ENCODE data around the gene FCRL1.

The FCRL1 gene

GRCh38 chr1:157819896-157820295 lies at the start of gene FCRL1:
TSS of gene FCRL1 (minus strand) at chr1:157820120. CDS start at chr1:157820037, 83 bp downstream.
- DNase-seq, result no peak

GRCh38 chr1:157868654-157869053 lies 48.7 kb upstream of the FCRL1 start:
- no peak for DNase-seq

GRCh38 chr1:157862114-157863070 lies 42.5 kb upstream of the FCRL1 start:
- no peak for DNase-seq

- no peak for DNase-seq
Observed at GRCh38 chr1:157856538-157856937, 36.6 kb upstream of the FCRL1 start.

GRCh38 chr1:157852476-157852875 lies 32.6 kb upstream of the FCRL1 start:
- DNase-seq, result no peak

GRCh38 chr1:157849229-157849875 lies 29.4 kb upstream of the FCRL1 start:
- no peak for DNase-seq

GRCh38 chr1:157844089-157844830 lies 24.3 kb upstream of the FCRL1 start:
- no peak for DNase-seq

GRCh38 chr1:157842939-157843338 lies 23.0 kb upstream of the FCRL1 start:
- DNase-seq, result no peak

- no peak for DNase-seq
Observed at GRCh38 chr1:157841708-157842107, 21.8 kb upstream of the FCRL1 start, which contains the start of gene CD5L. TSS of gene CD5L (minus strand) at chr1:157841808. CDS start at chr1:157841701, 107 bp downstream.

- DNase-seq, result no peak
Observed at GRCh38 chr1:157838966-157839365, 19.0 kb upstream of the FCRL1 start.

- DNase-seq, result no peak
Observed at GRCh38 chr1:157834430-157834829, 14.5 kb upstream of the FCRL1 start.

- no peak for DNase-seq
Observed at GRCh38 chr1:157833145-157833544, 13.2 kb upstream of the FCRL1 start.

GRCh38 chr1:157831968-157832626 lies 12.2 kb upstream of the FCRL1 start:
- no peak for DNase-seq

- no peak for DNase-seq
Observed at GRCh38 chr1:157830887-157831286, 11.0 kb upstream of the FCRL1 start.

- no peak for DNase-seq
Observed at GRCh38 chr1:157829711-157830110, 9.8 kb upstream of the FCRL1 start.

- no peak for DNase-seq
Observed at GRCh38 chr1:157829210-157829609, 9.3 kb upstream of the FCRL1 start.

- DNase-seq, result no peak
Observed at GRCh38 chr1:157820299-157820698, 379 bp upstream of the FCRL1 start.

- DNase-seq, result no peak
Observed at GRCh38 chr1:157819215-157819614, 705 bp downstream of the FCRL1 start.

GRCh38 chr1:157813269-157813668 lies 6.7 kb downstream of the FCRL1 start:
- no peak for DNase-seq

- no peak for DNase-seq
Observed at GRCh38 chr1:157806431-157807149, 13.3 kb downstream of the FCRL1 start.

- DNase-seq, result no peak
Observed at GRCh38 chr1:157803851-157804250, 16.1 kb downstream of the FCRL1 start.

- DNase-seq, result no peak
Observed at GRCh38 chr1:157799996-157800395, 19.9 kb downstream of the FCRL1 start.
